Hindlimb muscle (tissue), 1 donor: Measurements from ENCODE around the gene MYCBP2. TPM values are rescaled to one million over a fixed set of nuclear protein-coding genes. Genes with fewer than 3 reads are reported as not detected.

ENCODE experiments used
- DNase-seq: peaks from one replicate; pipeline ENCODE4 v3.0.0-alpha.2; 2013
- polyA plus RNA-seq: library from polyadenylated mRNA; unstranded; fragments of 120-200 nt; gene quantifications from one replicate; pipeline ENCODE4 v1.2.1, GENCODE V29; 2013; ENCODE audit not compliant: insufficient read length

Gene MYCBP2
- polyA plus RNA-seq, 1 donor = 47.9 TPM

GRCh38 chr13:77084755-77085154 is 242.1 kb downstream of the MYCBP2 start:
- no peak for DNase-seq

- DNase-seq = no peak
These were observed 246.9 kb downstream of the MYCBP2 start for GRCh38 chr13:77079902-77080413.

- DNase-seq = no peak
These were observed 259.4 kb downstream of the MYCBP2 start for GRCh38 chr13:77067519-77067918.

GRCh38 chr13:77065461-77066147 is 261.3 kb downstream of the MYCBP2 start:
- no peak for DNase-seq

- DNase-seq = no peak
These were observed 264.8 kb downstream of the MYCBP2 start for GRCh38 chr13:77062097-77062496.

GRCh38 chr13:77061362-77061761 is 265.5 kb downstream of the MYCBP2 start:
- no peak for DNase-seq

- DNase-seq = no peak
These were observed 270.0 kb downstream of the MYCBP2 start for GRCh38 chr13:77056886-77057285.

GRCh38 chr13:77056382-77056781 is 270.5 kb downstream of the MYCBP2 start:
- no peak for DNase-seq

GRCh38 chr13:77055158-77055557 is 271.7 kb downstream of the MYCBP2 start:
- DNase-seq = no peak

GRCh38 chr13:77053192-77053591 is 273.7 kb downstream of the MYCBP2 start:
- no peak for DNase-seq

- DNase-seq = no peak
These were observed 278.2 kb downstream of the MYCBP2 start for GRCh38 chr13:77048681-77049080.

GRCh38 chr13:77047649-77048343 is 279.1 kb downstream of the MYCBP2 start:
- DNase-seq = no peak

GRCh38 chr13:77042566-77043177 is 284.2 kb downstream of the MYCBP2 start:
- DNase-seq = no peak

GRCh38 chr13:77040835-77041234 is 286.1 kb downstream of the MYCBP2 start:
- DNase-seq = no peak

GRCh38 chr13:77040076-77040475 is 286.8 kb downstream of the MYCBP2 start:
- no peak for DNase-seq

GRCh38 chr13:77038907-77039480 is 287.9 kb downstream of the MYCBP2 start:
- DNase-seq = no peak

GRCh38 chr13:77036279-77036678 is 290.6 kb downstream of the MYCBP2 start:
- DNase-seq = no peak

GRCh38 chr13:77034881-77035280 is 292.0 kb downstream of the MYCBP2 start:
- DNase-seq = no peak

GRCh38 chr13:77033717-77034302 is 293.1 kb downstream of the MYCBP2 start:
- no peak for DNase-seq

GRCh38 chr13:77031656-77032243 is 295.1 kb downstream of the MYCBP2 start:
- no peak for DNase-seq

GRCh38 chr13:77029436-77029835 is 297.5 kb downstream of the MYCBP2 start:
- no peak for DNase-seq

- DNase-seq = peak; percentile 9
These were observed 298.7 kb downstream of the MYCBP2 start for GRCh38 chr13:77028202-77028601.
